Activated CD8-positive, alpha-beta T cell treated with anti-CD3 and anti-CD28 coated beads, Interleukin-2, amount 10 ng/mL, durations not matched to agents 7 days and 5 days (primary cell): Measurements from ENCODE around the gene UBE3C. TPM values are rescaled to one million over a fixed set of nuclear protein-coding genes. Genes with fewer than 3 reads are reported as not detected.
"Not testable (repeated sequence)": the region's sequence is repeated elsewhere in the genome, so short reads cannot be mapped to it uniquely, and the experiment has no call there.

ENCODE experiments used
- ATAC-seq: fragments of 150-1000 bp; cut with Tn5 transposase; one replicate; pipeline ENCODE4 v1.10.0; 2021; ENCODE audit warnings: moderate library complexity
- CTCF ChIA-PET: fragments of 350-600 bp; sonication (Branson Sonifier 250); formaldehyde crosslinking; loops from one replicate; lab custom pipeline; 2021; ENCODE audit warnings: antibody characterized with exemption; lab: Charles Lee
- POLR2A ChIA-PET: fragments of 350-600 bp; sonication (Branson Sonifier 250); formaldehyde crosslinking; loops from one replicate; lab custom pipeline; 2021; ENCODE audit warnings: antibody characterized with exemption; lab: Charles Lee
- DNase-seq: peaks from one replicate; pipeline ENCODE4 v3.0.0-alpha.2; 2020
- H3K27ac Mint-ChIP-seq: one replicate; pipeline ENCODE4 v1.8.0; 2021; ENCODE audit warnings: mild to moderate bottlenecking, mixed read lengths
- H3K27me3 Mint-ChIP-seq: one replicate; pipeline ENCODE4 v1.8.0; 2021; ENCODE audit warnings: low read depth, mixed read lengths
- H3K36me3 Mint-ChIP-seq: one replicate; pipeline ENCODE4 v1.8.0; 2021; ENCODE audit warnings: low read depth, mixed read lengths
- H3K4me1 Mint-ChIP-seq: one replicate; pipeline ENCODE4 v1.8.0; 2021; ENCODE audit warnings: low read depth, mixed read lengths
- H3K4me3 Mint-ChIP-seq: one replicate; pipeline ENCODE4 v1.8.0; 2021; ENCODE audit warnings: mild to moderate bottlenecking, mixed read lengths
- H3K9me3 Mint-ChIP-seq: one replicate; pipeline ENCODE4 v1.8.0; 2022; ENCODE audit warnings: mixed read lengths; ENCODE audit not compliant: insufficient read depth
- total RNA-seq, 2 experiments: library from RNA; stranded (reverse); gene quantifications; one replicate each; pipeline ENCODE4 v1.2.3, GENCODE V29; 2021

Gene UBE3C
- total RNA-seq, 2 experiments from 2014 or later, result 57.1 to 57.9 TPM

DNA sequence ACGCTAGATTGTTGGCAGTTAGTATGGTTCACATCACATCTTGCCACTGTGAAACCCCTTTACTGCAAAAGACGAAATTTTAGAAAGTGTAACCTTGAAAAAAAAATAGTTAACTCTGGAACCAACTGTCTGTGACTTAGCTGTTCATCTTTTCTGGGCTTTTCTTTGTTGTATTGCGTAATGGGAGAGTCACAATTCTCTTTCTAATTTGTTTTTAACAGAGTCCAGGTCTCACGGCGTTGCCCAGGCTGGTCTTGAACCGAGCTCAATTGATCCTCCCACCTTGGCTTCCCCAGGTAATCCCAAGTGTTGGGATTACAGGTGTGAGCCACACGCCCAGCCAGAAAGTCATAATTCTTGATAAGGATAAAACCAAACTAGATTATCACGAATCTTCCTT lies 14.5 kb downstream of the UBE3C start:
- H3K27ac Mint-ChIP-seq, result no peak overlapping the region
- no peak for DNase-seq
- CTCF ChIA-PET, result no interaction called here
- H3K9me3 Mint-ChIP-seq, result no peaks in the 10 kb centered on the region
- peaks cover 23% of the 10 kb centered on the region for H3K4me1 Mint-ChIP-seq
- peaks cover 14% of the 10 kb centered on the region for H3K36me3 Mint-ChIP-seq
- POLR2A ChIA-PET, result no interaction called here
- no peaks in the 10 kb centered on the region for H3K27me3 Mint-ChIP-seq
- ATAC-seq, result no peak
- H3K4me3 Mint-ChIP-seq, result no peak overlapping the region

DNA sequence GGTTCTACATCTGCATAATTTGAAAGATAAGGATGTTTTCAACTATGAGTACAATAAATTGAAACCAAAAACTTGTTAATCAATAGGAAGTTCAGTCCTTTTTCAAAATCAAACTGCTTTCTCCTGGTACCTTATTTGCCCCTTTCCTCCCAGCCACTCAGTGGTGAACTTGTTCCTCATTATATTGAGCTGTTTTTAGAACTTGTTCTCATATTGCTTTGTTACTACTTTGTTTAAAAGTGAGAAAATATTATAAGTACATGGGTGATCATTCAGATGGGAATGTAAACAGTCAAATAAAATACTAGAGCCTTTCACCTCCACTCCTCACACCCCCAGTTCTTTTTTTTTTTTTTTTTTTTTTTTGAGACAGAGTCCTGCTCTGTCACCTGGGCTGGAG lies 17.2 kb downstream of the UBE3C start:
- DNase-seq (no peak), ATAC-seq (no peak)
- no peak overlapping the region for H3K4me3 Mint-ChIP-seq
- H3K27ac Mint-ChIP-seq, result no peak overlapping the region
- H3K9me3 Mint-ChIP-seq, result no peaks in the 10 kb centered on the region
- ChIA-PET POLR2A (no interaction called here), CTCF (interaction anchor here (0.5 kb wide), 1 partner anchor 244 kb away, joined by 3 read pairs; no protein-coding TSS in a partner anchor)
- H3K4me1 Mint-ChIP-seq, result peaks cover 22% of the 10 kb centered on the region
- peaks cover 23% of the 10 kb centered on the region for H3K36me3 Mint-ChIP-seq
- no peaks in the 10 kb centered on the region for H3K27me3 Mint-ChIP-seq

GRCh38 chr7:157158400-157158799 lies 19.7 kb downstream of the UBE3C start:
- ATAC-seq (no peak), DNase-seq (no peak)
- peaks cover 20% of the 10 kb centered on the region for H3K36me3 Mint-ChIP-seq
- no peaks in the 10 kb centered on the region for H3K9me3 Mint-ChIP-seq
- ChIA-PET POLR2A (no interaction called here), CTCF (no interaction called here)
- no peak overlapping the region for H3K27ac Mint-ChIP-seq
- peaks cover 9% of the 10 kb centered on the region for H3K4me1 Mint-ChIP-seq
- H3K27me3 Mint-ChIP-seq, result no peaks in the 10 kb centered on the region
- H3K4me3 Mint-ChIP-seq, result no peak overlapping the region

GRCh38 chr7:157159537-157159936 lies 20.8 kb downstream of the UBE3C start:
- H3K27ac Mint-ChIP-seq, POLR2A ChIA-PET, H3K9me3 Mint-ChIP-seq, H3K27me3 Mint-ChIP-seq, CTCF ChIA-PET, ATAC-seq, H3K4me3 Mint-ChIP-seq, DNase-seq: not testable (repeated sequence)
- H3K36me3 Mint-ChIP-seq, result peaks cover 28% of the 10 kb centered on the region
- peaks cover 11% of the 10 kb centered on the region for H3K4me1 Mint-ChIP-seq

GRCh38 chr7:157160433-157160832 lies 21.7 kb downstream of the UBE3C start:
- CTCF ChIA-PET, result no interaction called here
- H3K27ac Mint-ChIP-seq, result no peak overlapping the region
- H3K27me3 Mint-ChIP-seq, result no peaks in the 10 kb centered on the region
- ATAC-seq (no peak), DNase-seq (no peak)
- no peak overlapping the region for H3K4me3 Mint-ChIP-seq
- peaks cover 36% of the 10 kb centered on the region for H3K36me3 Mint-ChIP-seq
- peaks cover 6% of the 10 kb centered on the region for H3K9me3 Mint-ChIP-seq
- peaks cover 11% of the 10 kb centered on the region for H3K4me1 Mint-ChIP-seq
- POLR2A ChIA-PET, result interaction anchor here (0.7 kb wide), 1 partner anchor 9 kb away, joined by 3 read pairs; no protein-coding TSS in a partner anchor

DNA sequence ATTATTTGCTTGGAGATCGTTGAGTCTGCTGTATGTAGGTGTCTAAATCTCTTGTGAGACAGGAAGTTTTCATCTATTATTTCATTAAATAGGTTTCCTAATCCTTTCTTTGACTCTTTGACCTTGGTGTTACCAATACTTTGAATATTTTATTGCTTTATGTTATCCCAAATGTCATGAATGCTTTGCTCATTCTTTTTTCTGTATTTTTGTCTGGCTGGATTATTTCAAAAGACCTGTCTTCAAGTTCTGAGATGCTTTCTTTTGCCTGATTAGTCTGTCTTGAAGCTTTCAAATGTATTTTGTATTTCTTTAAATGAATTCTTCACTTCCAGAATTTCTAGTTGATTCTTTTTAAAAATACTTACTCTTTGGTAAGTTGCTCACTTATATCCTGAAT lies 27.3 kb downstream of the UBE3C start:
- ATAC-seq (no peak), DNase-seq (no peak)
- Mint-ChIP-seq H3K9me3 (peaks cover 12% of the 10 kb centered on the region), H3K27me3 (no peaks in the 10 kb centered on the region), H3K27ac (no peak overlapping the region), H3K4me1 (peaks cover 5% of the 10 kb centered on the region), H3K4me3 (no peak overlapping the region), H3K36me3 (peaks cover 57% of the 10 kb centered on the region)
- ChIA-PET POLR2A (interaction anchor here (0.6 kb wide), 1 partner anchor 23 kb away, joined by 3 read pairs; no protein-coding TSS in a partner anchor), CTCF (no interaction called here)

DNA sequence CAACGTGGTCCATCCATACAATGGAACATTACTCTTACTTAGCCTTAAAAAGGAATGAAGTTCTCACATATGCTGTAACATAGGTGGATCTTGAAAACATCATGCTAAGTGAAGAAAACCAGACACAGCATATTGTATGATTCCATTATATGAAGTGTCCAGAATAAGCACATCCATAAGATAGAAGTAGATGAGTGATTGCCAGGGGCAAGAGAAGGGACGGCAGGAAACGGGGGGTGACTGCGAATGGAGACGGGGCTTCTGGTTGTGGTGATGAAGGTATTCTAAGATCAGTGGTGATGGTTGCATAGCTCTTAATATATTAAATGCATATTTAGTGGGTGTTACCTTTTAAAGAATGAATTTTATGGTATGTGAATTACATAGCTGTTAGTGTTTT lies 29.8 kb downstream of the UBE3C start:
- Mint-ChIP-seq H3K4me1 (peaks cover 3% of the 10 kb centered on the region), H3K36me3 (peaks cover 57% of the 10 kb centered on the region), H3K9me3 (peaks cover 12% of the 10 kb centered on the region), H3K27ac (no peak overlapping the region), H3K27me3 (no peaks in the 10 kb centered on the region), H3K4me3 (no peak overlapping the region)
- ChIA-PET POLR2A (no interaction called here), CTCF (no interaction called here)
- ATAC-seq (no peak), DNase-seq (no peak)

DNA sequence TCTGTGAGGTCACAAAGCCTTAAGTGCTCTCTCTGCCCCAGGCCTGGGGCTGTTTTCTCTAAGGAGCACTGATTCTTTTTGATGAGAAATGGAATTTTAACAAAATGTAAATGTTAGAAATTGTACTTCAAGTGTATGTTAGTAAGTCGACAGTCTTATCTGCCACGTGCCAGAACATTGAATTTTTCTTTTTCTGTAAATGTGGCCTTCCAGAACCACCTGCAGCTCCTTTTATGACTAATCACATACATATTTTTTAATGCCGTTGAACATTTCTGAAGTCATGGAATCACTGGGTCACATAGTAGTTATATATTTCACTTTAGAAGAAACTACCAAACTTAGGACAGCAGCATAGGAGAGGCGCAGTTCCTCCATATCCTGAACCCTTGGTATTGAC lies 38.0 kb downstream of the UBE3C start:
- CTCF ChIA-PET, result no interaction called here
- no peak overlapping the region for H3K27ac Mint-ChIP-seq

GRCh38 chr7:157177333-157177982 lies 38.7 kb downstream of the UBE3C start:
- no peak for ATAC-seq
- H3K4me1 Mint-ChIP-seq, result no peaks in the 10 kb centered on the region
- H3K9me3 Mint-ChIP-seq, result no peaks in the 10 kb centered on the region
- ChIA-PET CTCF (no interaction called here), POLR2A (interaction anchor here (0.6 kb wide), 1 partner anchor 101 kb away, joined by 3 read pairs; no protein-coding TSS in a partner anchor)
- no peak for DNase-seq
- no peaks in the 10 kb centered on the region for H3K27me3 Mint-ChIP-seq
- H3K4me3 Mint-ChIP-seq, result no peak overlapping the region
- H3K36me3 Mint-ChIP-seq, result peaks cover 36% of the 10 kb centered on the region
- no peak overlapping the region for H3K27ac Mint-ChIP-seq

More for the DNA sequence above, 38.0 kb downstream of the UBE3C start:
- DNase-seq (no peak), ATAC-seq (no peak)
- no peak overlapping the region for H3K4me3 Mint-ChIP-seq
- peaks cover 32% of the 10 kb centered on the region for H3K36me3 Mint-ChIP-seq
- no peaks in the 10 kb centered on the region for H3K9me3 Mint-ChIP-seq
- POLR2A ChIA-PET, result no interaction called here
- H3K4me1 Mint-ChIP-seq, result no peaks in the 10 kb centered on the region
- H3K27me3 Mint-ChIP-seq, result no peaks in the 10 kb centered on the region

GRCh38 chr7:157177983-157178381 lies 39.3 kb downstream of the UBE3C start:
- no peaks in the 10 kb centered on the region for H3K4me1 Mint-ChIP-seq
- H3K9me3 Mint-ChIP-seq, result no peaks in the 10 kb centered on the region
- no peak overlapping the region for H3K27ac Mint-ChIP-seq
- ChIA-PET POLR2A (no interaction called here), CTCF (no interaction called here)
- ATAC-seq (no peak), DNase-seq (no peak)
- H3K4me3 Mint-ChIP-seq, result no peak overlapping the region
- no peaks in the 10 kb centered on the region for H3K27me3 Mint-ChIP-seq
- peaks cover 34% of the 10 kb centered on the region for H3K36me3 Mint-ChIP-seq

DNA sequence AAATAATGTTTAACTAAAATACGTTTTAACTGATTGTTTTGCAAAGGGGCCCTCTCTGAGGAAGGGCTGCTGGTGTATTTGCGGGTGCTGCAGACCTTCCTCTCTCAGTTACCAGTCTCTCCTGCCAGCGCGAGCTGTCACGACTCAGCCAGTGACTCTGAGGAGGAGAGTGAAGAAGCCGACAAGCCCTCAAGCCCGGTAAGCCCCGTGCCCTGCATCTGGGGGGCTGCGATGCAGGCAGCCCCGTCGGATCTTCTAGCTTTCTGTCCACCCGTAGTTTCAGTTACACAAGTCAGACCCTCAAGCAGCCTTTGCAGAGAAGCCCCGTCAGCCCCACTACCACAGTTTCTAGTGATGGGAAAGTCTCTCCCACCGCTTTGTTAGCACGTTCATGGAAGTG lies 45.1 kb downstream of the UBE3C start:
- no peak overlapping the region for H3K27ac Mint-ChIP-seq
- ChIA-PET CTCF (no interaction called here), POLR2A (no interaction called here)
- peaks cover 47% of the 10 kb centered on the region for H3K36me3 Mint-ChIP-seq
- no peak overlapping the region for H3K4me3 Mint-ChIP-seq
- no peaks in the 10 kb centered on the region for H3K9me3 Mint-ChIP-seq
- ATAC-seq (no peak), DNase-seq (no peak)
- no peaks in the 10 kb centered on the region for H3K27me3 Mint-ChIP-seq
- H3K4me1 Mint-ChIP-seq, result no peaks in the 10 kb centered on the region

- Mint-ChIP-seq H3K27ac (no peak overlapping the region), H3K4me3 (no peak overlapping the region), H3K36me3 (peaks cover 60% of the 10 kb centered on the region), H3K9me3 (no peaks in the 10 kb centered on the region), H3K4me1 (no peaks in the 10 kb centered on the region), H3K27me3 (no peaks in the 10 kb centered on the region)
- no peak for DNase-seq
- no peak for ATAC-seq
- POLR2A ChIA-PET, result no interaction called here
- CTCF ChIA-PET, result no interaction called here
Observed at GRCh38 chr7:157188091-157188665, 49.5 kb downstream of the UBE3C start.
